Astrocyte (in vitro differentiated cells and primary cell): ENCODE results near the gene LAMTOR5. TPM values are rescaled to one million over a fixed set of nuclear protein-coding genes. Genes with fewer than 3 reads are reported as not detected.

Experiments
- DNase-seq: peaks from one replicate; pipeline ENCODE4 v3.0.0-alpha.2; 2010; ENCODE audit warnings: low read depth
- FAIRE-seq: peaks from 2 replicates; lab custom pipeline; 2011; peaks lifted over from hg19 to GRCh38; lab: Jason Lieb, UNC
- H2AFZ ChIP-seq: 2 replicates; pipeline ENCODE4 v1.6.0; 2012; ENCODE audit warnings: low read depth, low read length, inconsistent platforms
- H3K27ac ChIP-seq: 2 replicates; pipeline ENCODE4 v1.5.1; 2011; ENCODE audit warnings: low read depth, low read length, inconsistent platforms
- H3K27me3 ChIP-seq: 2 replicates; pipeline ENCODE4 v1.6.0; 2011; ENCODE audit warnings: low read length, inconsistent platforms; ENCODE audit not compliant: insufficient read depth
- H3K36me3 ChIP-seq: 2 replicates; pipeline ENCODE4 v1.5.1; 2011; ENCODE audit warnings: low read length, inconsistent platforms; ENCODE audit not compliant: insufficient read depth
- H3K4me1 ChIP-seq: 2 replicates; pipeline ENCODE4 v1.5.1; 2011; ENCODE audit warnings: low read length, inconsistent platforms; ENCODE audit not compliant: insufficient read depth
- H3K4me2 ChIP-seq: 2 replicates; pipeline ENCODE4 v1.6.0; 2012; ENCODE audit warnings: low read length, inconsistent platforms
- H3K4me3 ChIP-seq: 2 replicates; pipeline ENCODE4 v1.5.1; 2011; ENCODE audit warnings: low read depth, mild to moderate bottlenecking, low read length, inconsistent platforms; ENCODE audit not compliant: insufficient read depth
- H3K79me2 ChIP-seq: 2 replicates; pipeline ENCODE4 v1.6.0; 2012; ENCODE audit warnings: mild to moderate bottlenecking, low read length, inconsistent platforms; ENCODE audit not compliant: insufficient read depth
- H3K9ac ChIP-seq: 2 replicates; pipeline ENCODE4 v1.6.0; 2012; ENCODE audit warnings: mild to moderate bottlenecking, low read length, inconsistent platforms
- H3K9me3 ChIP-seq: 2 replicates; pipeline ENCODE4 v1.5.1; 2012; ENCODE audit warnings: low read depth, mild to moderate bottlenecking, low read length, inconsistent platforms; ENCODE audit not compliant: insufficient read depth
- H4K20me1 ChIP-seq: 2 replicates; pipeline ENCODE4 v1.6.0; 2012; ENCODE audit warnings: low read length, inconsistent platforms; ENCODE audit not compliant: insufficient read depth
- H3K27ac Mint-ChIP-seq: one replicate; pipeline ENCODE4 v1.8.0; 2021; ENCODE audit warnings: mild to moderate bottlenecking, mixed read lengths; ENCODE audit not compliant: unreplicated experiment
- H3K27me3 Mint-ChIP-seq: one replicate; pipeline ENCODE4 v1.8.0; 2021; ENCODE audit warnings: low read depth, mixed read lengths; ENCODE audit not compliant: unreplicated experiment
- H3K36me3 Mint-ChIP-seq: one replicate; pipeline ENCODE4 v1.8.0; 2021; ENCODE audit warnings: low read depth, mixed read lengths; ENCODE audit not compliant: unreplicated experiment
- H3K4me1 Mint-ChIP-seq: one replicate; pipeline ENCODE4 v1.8.0; 2021; ENCODE audit warnings: low read depth, mixed read lengths; ENCODE audit not compliant: unreplicated experiment
- H3K4me3 Mint-ChIP-seq: one replicate; pipeline ENCODE4 v1.8.0; 2021; ENCODE audit warnings: mild to moderate bottlenecking, moderate library complexity, mixed read lengths; ENCODE audit not compliant: unreplicated experiment
- H3K9me3 Mint-ChIP-seq: one replicate; pipeline ENCODE4 v1.8.0; 2021; ENCODE audit warnings: mild to moderate bottlenecking, mixed read lengths; ENCODE audit not compliant: unreplicated experiment
- CTCF ChIP-seq: IDR thresholded peaks from 2 replicates; pipeline ENCODE4 v1.5.1; 2011; ENCODE audit warnings: low read depth, mild to moderate bottlenecking, inconsistent platforms, low read length, moderate library complexity; ENCODE audit not compliant: insufficient read depth
- EZH2 ChIP-seq: IDR thresholded peaks from 2 replicates; pipeline ENCODE4 v1.6.1; 2012; ENCODE audit warnings: mild to moderate bottlenecking, low read length, inconsistent platforms; ENCODE audit not compliant: insufficient read depth
- total RNA-seq: library from RNA; stranded (reverse); gene quantifications from 2 replicates; pipeline ENCODE4 v1.2.1, GENCODE V29; 2021

Gene LAMTOR5
- total RNA-seq, 1 donor from 2014 or later: 126 TPM

DNA sequence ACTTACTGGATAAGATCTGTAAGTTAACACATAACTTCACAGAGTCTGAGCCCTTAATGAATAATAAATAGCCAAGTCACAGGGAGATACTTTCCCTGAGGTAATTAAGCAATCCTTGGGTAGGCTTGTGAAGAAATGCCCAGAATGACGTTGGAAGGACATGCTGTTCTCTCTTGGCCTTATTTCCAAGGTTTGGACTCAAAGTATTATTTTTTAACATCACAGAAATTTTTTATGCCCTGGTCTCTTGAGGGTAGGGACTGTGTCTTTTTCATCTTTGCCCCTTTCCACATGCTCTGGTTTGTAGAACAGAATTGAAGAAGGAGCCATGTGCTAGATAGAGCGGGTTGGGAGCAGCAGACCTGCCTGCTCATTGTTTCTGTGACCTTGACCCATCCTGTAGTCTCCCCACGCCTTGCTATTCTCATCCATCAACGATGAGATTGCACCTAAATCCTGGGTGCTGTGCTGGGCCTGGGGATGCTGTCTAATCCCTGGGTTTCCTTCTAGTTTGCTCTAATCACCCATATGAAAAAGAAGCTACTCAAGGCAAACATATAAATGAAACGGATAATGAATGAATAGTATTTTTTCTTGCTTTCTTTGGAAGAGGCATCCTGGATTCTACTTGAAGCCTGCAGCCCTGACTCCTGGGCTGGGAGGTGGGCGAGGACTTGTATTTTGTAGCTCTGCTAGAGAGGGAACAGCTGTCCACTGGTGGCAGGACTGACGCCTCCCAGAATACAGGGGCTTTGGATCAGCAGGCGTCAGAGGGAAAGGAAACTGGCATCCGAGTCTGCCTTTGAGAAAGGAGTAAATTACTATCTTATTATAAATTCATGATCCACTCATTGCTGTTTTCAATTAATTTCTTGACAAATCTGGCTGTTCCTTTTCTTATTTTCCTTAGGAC lies 17.5 kb upstream of the LAMTOR5 start:
- Histone ChIP-seq H4K20me1 (no peaks in the 10 kb centered on the region), H3K36me3 (no peaks in the 10 kb centered on the region), H3K9me3 (no peaks in the 10 kb centered on the region), H3K27me3 (peaks cover 21% of the 10 kb centered on the region), H3K9ac (no peak overlapping the region), H3K4me2 (no peak overlapping the region), H3K4me1 (no peaks in the 10 kb centered on the region), H3K79me2 (no peaks in the 10 kb centered on the region), H3K27ac (no peak overlapping the region), H2AFZ (no peak overlapping the region), H3K4me3 (no peak overlapping the region)
- no peak for TF ChIP-seq EZH2
- no peak for TF ChIP-seq CTCF
- H3K27me3 Mint-ChIP-seq: peaks cover 4% of the 10 kb centered on the region
- H3K4me3 Mint-ChIP-seq: no peak overlapping the region
- H3K9me3 Mint-ChIP-seq: peaks cover 9% of the 10 kb centered on the region
- FAIRE-seq (no peak), DNase-seq (no peak)
- no peak overlapping the region for H3K27ac Mint-ChIP-seq
- H3K4me1 Mint-ChIP-seq: no peaks in the 10 kb centered on the region
- no peaks in the 10 kb centered on the region for H3K36me3 Mint-ChIP-seq

DNA sequence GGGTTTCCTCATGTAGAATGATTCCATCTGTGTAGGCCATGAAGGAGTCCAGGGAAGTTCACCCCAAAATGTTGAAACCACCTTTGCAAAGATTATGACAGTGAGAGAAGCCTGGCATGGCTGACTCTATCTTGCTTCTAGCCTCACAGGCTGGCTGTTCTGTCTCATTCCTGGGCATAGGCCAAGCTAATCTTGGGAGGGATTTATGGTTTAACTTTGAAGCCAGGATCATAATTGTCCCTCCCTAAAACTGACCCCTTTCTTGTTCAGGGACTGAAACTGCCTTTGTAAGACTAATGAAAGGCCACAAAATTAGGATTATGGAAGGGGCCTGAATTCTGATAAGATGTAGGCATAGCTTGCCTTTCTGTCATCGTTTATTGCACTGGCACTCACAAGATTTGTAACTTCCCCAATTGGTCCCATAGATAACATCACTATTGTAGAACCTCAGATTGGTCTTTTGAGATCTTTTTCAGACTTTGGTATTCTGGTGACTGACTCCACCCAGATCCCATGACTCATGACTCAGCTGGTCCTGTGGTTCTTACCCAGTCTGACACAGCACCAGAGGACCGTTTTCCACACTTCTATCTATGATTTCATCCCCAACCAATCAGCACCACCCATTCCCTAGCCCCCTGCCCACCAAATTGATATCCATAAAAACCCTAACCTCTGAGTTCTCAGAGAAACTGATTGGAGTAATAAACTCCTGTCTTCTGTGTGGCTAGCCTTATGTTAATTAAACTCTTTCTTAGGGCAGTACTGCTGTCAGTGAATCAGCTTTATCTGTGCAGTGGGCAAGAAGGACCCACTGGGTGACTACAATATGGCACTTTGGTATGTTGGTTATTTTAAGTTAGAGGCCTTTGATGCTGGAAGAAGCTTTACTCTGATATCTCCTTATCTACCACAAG lies 13.6 kb upstream of the LAMTOR5 start:
- H3K4me1 Mint-ChIP-seq: no peaks in the 10 kb centered on the region
- DNase-seq: peak; percentile 54
- H3K27ac ChIP-seq: no peak overlapping the region

More for the DNA sequence above, 13.6 kb upstream of the LAMTOR5 start:
- Histone ChIP-seq H3K27me3 (peaks cover 27% of the 10 kb centered on the region), H3K36me3 (no peaks in the 10 kb centered on the region), H3K4me3 (no peak overlapping the region), H3K4me2 (no peak overlapping the region), H2AFZ (no peak overlapping the region), H4K20me1 (no peaks in the 10 kb centered on the region), H3K79me2 (no peaks in the 10 kb centered on the region), H3K9ac (no peak overlapping the region), H3K4me1 (no peaks in the 10 kb centered on the region), H3K9me3 (no peaks in the 10 kb centered on the region)
- peak overlapping the region; percentile 49 for H3K27ac Mint-ChIP-seq
- FAIRE-seq: no peak
- H3K9me3 Mint-ChIP-seq: peaks cover 12% of the 10 kb centered on the region
- H3K36me3 Mint-ChIP-seq: no peaks in the 10 kb centered on the region
- TF ChIP-seq CTCF (no peak), EZH2 (no peak)
- H3K27me3 Mint-ChIP-seq: peaks cover 13% of the 10 kb centered on the region
- no peak overlapping the region for H3K4me3 Mint-ChIP-seq
